ENCODE results near the gene MED20.

DNA sequence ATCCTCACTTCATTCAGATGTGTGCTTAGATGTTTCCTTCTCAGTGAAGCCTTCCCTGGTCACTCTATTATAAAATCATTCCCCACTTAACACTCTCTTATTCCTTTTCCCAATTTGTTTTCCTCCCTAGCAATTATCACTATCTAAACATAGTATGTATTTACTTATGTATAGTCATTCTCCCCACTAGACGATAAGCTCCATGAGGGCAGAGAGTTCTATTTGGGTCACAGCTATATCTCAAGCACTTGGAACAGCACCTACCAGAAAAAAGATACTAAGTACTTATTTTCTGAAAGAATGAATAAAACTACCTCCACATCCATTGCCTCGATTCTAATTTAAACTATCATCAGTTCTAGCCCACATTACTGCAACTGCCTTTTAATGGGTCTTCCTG, 62.2 kb downstream of the MED20 start:
- TF ChIP-seq, protein P1, sequence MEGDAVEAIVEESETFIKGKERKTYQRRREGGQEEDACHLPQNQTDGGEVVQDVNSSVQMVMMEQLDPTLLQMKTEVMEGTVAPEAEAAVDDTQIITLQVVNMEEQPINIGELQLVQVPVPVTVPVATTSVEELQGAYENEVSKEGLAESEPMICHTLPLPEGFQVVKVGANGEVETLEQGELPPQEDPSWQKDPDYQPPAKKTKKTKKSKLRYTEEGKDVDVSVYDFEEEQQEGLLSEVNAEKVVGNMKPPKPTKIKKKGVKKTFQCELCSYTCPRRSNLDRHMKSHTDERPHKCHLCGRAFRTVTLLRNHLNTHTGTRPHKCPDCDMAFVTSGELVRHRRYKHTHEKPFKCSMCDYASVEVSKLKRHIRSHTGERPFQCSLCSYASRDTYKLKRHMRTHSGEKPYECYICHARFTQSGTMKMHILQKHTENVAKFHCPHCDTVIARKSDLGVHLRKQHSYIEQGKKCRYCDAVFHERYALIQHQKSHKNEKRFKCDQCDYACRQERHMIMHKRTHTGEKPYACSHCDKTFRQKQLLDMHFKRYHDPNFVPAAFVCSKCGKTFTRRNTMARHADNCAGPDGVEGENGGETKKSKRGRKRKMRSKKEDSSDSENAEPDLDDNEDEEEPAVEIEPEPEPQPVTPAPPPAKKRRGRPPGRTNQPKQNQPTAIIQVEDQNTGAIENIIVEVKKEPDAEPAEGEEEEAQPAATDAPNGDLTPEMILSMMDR (IDR thresholded peaks at IDR 0.05; ENCODE audit: control extremely low read depth in 1 of 3, insufficient read depth in 1 of 3, low read depth in 1 of 3, low read length in 3 of 3), result no peak
- TF ChIP-seq, protein P2, sequence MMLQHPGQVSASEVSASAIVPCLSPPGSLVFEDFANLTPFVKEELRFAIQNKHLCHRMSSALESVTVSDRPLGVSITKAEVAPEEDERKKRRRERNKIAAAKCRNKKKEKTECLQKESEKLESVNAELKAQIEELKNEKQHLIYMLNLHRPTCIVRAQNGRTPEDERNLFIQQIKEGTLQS (IDR thresholded peaks at IDR 0.05; ENCODE audit: insufficient read depth, low read depth, low read length), result no peak
- no peak for TF ChIP-seq POLR2AphosphoS5 (IDR thresholded peaks at IDR 0.05; ENCODE audit: low read depth, low read length)
- no peak for TF ChIP-seq SUZ12 (IDR thresholded peaks at IDR 0.05; ENCODE audit: low read length)
- no peak for TF ChIP-seq TBP (IDR thresholded peaks at IDR 0.05; ENCODE audit: low read depth, low read length)
- no peak for TF ChIP-seq FOSL1 (IDR thresholded peaks at IDR 0.05; ENCODE audit: insufficient read depth, low read depth, low read length)
- no peak for TF ChIP-seq CEBPB (IDR thresholded peaks at IDR 0.05; ENCODE audit: low read depth, low read length)
